ENCODE data around the gene MAPK8IP2.

DNA sequence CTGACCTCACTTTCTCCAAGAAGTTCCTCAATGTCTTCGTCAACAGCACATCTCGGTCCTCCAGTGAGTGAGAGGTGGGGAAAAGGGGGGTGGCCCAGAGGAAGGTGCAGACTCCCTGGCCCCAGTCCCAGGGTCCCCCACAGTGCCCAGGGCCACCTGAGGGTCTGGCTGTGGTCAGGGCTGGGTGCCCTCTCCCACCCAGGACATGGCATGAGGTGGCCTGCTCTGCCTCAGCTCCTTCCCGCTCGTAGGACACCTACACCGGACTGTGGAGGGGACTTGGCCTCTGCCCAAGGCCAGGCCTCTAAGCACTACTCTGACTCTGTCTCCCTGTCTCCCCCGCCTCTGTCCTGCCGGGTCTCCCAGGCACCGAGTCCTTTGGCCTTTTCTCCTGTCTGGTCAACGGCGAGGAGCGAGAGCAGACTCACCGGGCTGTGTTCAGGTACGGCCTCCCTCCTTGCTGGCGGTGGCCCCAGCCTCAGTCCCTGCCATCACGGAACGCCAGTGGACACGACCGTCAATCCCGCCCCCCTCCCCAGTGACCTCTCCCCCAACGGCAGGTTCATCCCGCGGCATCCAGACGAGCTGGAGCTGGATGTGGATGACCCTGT lies 4.5 kb downstream of the MAPK8IP2 start:
- no peak for TF ChIP-seq EZH2 (IDR thresholded peaks at IDR 0.05; ENCODE audit: low read length)
- no peak for TF ChIP-seq CTCF (optimal IDR thresholded peaks at IDR 0.05 in 1 of 3, IDR thresholded peaks at IDR 0.05 in 1 of 3, conservative IDR thresholded peaks at IDR 0.05 in 1 of 3; ENCODE audit: extremely low read depth in 1 of 3, insufficient read depth in 2 of 3, low read length in 3 of 3)

Data from keratinocyte (primary cell).